ENCODE measurements around the gene SOD1. TPM values are rescaled to one million over a fixed set of nuclear protein-coding genes. Genes with fewer than 3 reads are reported as not detected.

SOD1 gene
- total and polyA plus RNA-seq, 4 donors = 167 to 479 (median 252) TPM

- intact Hi-C loops (cut with DNase I) = no loop called here
- peaks cover 3 to 6% of the 10 kb centered on the region in 2 donors for H3K4me1 ChIP-seq (ENCODE audit: control insufficient read depth in 1 of 2, insufficient read depth in 2 of 2, low read length in 2 of 2)
Measured at GRCh38 chr21:31716106-31716505, 56.6 kb downstream of the SOD1 start.

More at GRCh38 chr21:31716106-31716505, 56.6 kb downstream of the SOD1 start:
- Histone ChIP-seq H3K27me3 (ENCODE audit: control insufficient read depth in 1 of 2, insufficient read depth in 2 of 2, low read length in 1 of 2) (no peaks in the 10 kb centered on the region), H3K9me3 (ENCODE audit: control insufficient read depth, low read length) (no peaks in the 10 kb centered on the region), H3K4me3 (ENCODE audit: low read length in 2 of 2) (no peak overlapping the region), H3K36me3 (ENCODE audit: control insufficient read depth in 1 of 2, insufficient read depth in 2 of 2, low read length in 1 of 2) (no peaks in the 10 kb centered on the region), H3K27ac (ENCODE audit: low read depth in 1 of 2, low read length in 2 of 2) (no peak overlapping the region)
- ATAC-seq (ENCODE audit: low FRiP score) (no peak), DNase-seq (no peak)
- 74 to 80% methylated on average over 2 of the region's 2 CpGs for WGBS, 2 donors

Other genes starting within 250 kb of the SOD1 start
- 10 to 100 TPM; 32.2 to 33.9 TPM for gene SCAF4, start 72.4 kb downstream of the SOD1 start, total RNA-seq
- 10 to 100 TPM in 1 of 2 donors, 1 to 10 TPM in 1; 5.3 to 10.3 TPM for gene SCAF4, start 72.4 kb downstream of the SOD1 start, polyA plus RNA-seq
- 1 to 10 TPM in 1 of 2 donors, under 1 TPM in 1; 0.45 to 5.2 TPM for gene HUNK, start 213.3 kb downstream of the SOD1 start, total RNA-seq
- gene HUNK, start 213.3 kb downstream of the SOD1 start, polyA plus RNA-seq = under 1 TPM in 1 of 2 donors, not detected in 1; 0.13 TPM

Data from aorta (tissue), 5 donors.